ENCODE measurements around the gene ANP32A.

The ANP32A gene

GRCh38 chr15:68829068-68829467 is 8.4 kb upstream of the ANP32A start:
- no peak overlapping the region for H3K23ac ChIP-seq (ENCODE audit: low read length)

GRCh38 chr15:68823561-68823960 is 2.9 kb upstream of the ANP32A start:
- H3K4ac ChIP-seq (ENCODE audit: low read depth, low read length), result no peak overlapping the region
- peaks cover 4% of the 10 kb centered on the region for H3K27me3 ChIP-seq (ENCODE audit: insufficient read depth, low read length, poor library complexity)
- H3K79me1 ChIP-seq (ENCODE audit: low read length), result peaks cover 2% of the 10 kb centered on the region
- no peak overlapping the region for H2AK5ac ChIP-seq (ENCODE audit: low read length)
- H3K9ac ChIP-seq (ENCODE audit: low read length), result no peak overlapping the region
- DNase-seq, result peak; percentile 33
- peaks cover 3% of the 10 kb centered on the region for H3K4me1 ChIP-seq (ENCODE audit: control insufficient read depth, low read depth, low read length)
- H3K18ac ChIP-seq (ENCODE audit: low read length), result no peak overlapping the region
- H4K5ac ChIP-seq (ENCODE audit: low read length), result no peak overlapping the region
- no peak overlapping the region for H3K27ac ChIP-seq (ENCODE audit: low read depth, low read length)
- H3K4me2 ChIP-seq (ENCODE audit: low read length), result no peak overlapping the region
- no peak overlapping the region for H2BK15ac ChIP-seq (replicated peaks; ENCODE audit: low read depth)
- no peak overlapping the region for H4K8ac ChIP-seq (ENCODE audit: low read depth, low read length)
- H3K23ac ChIP-seq (ENCODE audit: low read length), result no peak overlapping the region
- no CpG with 5 or more reads among the region's 3 CpGs for WGBS (ENCODE audit: extremely low coverage, insufficient coverage, low lambda C conversion rate)
- H3K56ac ChIP-seq (ENCODE audit: low read length), result no peak overlapping the region
- no peaks in the 10 kb centered on the region for H3K36me3 ChIP-seq (ENCODE audit: control insufficient read depth, insufficient read depth, low read length)
- H2BK120ac ChIP-seq (ENCODE audit: low read depth, low read length), result no peak overlapping the region
- no peak overlapping the region for H2BK5ac ChIP-seq (ENCODE audit: low read length)
- peaks cover 19% of the 10 kb centered on the region for H3K79me2 ChIP-seq (ENCODE audit: control insufficient read depth, insufficient read depth, low read length)
- H3K4me3 ChIP-seq (ENCODE audit: low read length), result no peak overlapping the region

More at GRCh38 chr15:68829068-68829467, 8.4 kb upstream of the ANP32A start:
- Histone ChIP-seq H3K36me3 (ENCODE audit: control insufficient read depth, insufficient read depth, low read length) (no peaks in the 10 kb centered on the region), H3K4me3 (ENCODE audit: low read length) (no peak overlapping the region), H2BK15ac (replicated peaks; ENCODE audit: low read depth) (no peak overlapping the region), H2AK5ac (ENCODE audit: low read length) (no peak overlapping the region), H3K4me2 (ENCODE audit: low read length) (no peak overlapping the region), H4K5ac (ENCODE audit: low read length) (no peak overlapping the region), H2BK120ac (ENCODE audit: low read depth, low read length) (no peak overlapping the region), H3K4me1 (ENCODE audit: control insufficient read depth, low read depth, low read length) (no peaks in the 10 kb centered on the region), H3K27ac (ENCODE audit: low read depth, low read length) (no peak overlapping the region), H3K27me3 (ENCODE audit: insufficient read depth, low read length, poor library complexity) (no peaks in the 10 kb centered on the region), H3K9ac (ENCODE audit: low read length) (no peak overlapping the region), H3K79me1 (ENCODE audit: low read length) (no peaks in the 10 kb centered on the region), H3K4ac (ENCODE audit: low read depth, low read length) (no peak overlapping the region), H3K79me2 (ENCODE audit: control insufficient read depth, insufficient read depth, low read length) (no peaks in the 10 kb centered on the region), H3K56ac (ENCODE audit: low read length) (no peak overlapping the region), H4K8ac (ENCODE audit: low read depth, low read length) (no peak overlapping the region), H2BK5ac (ENCODE audit: low read length) (no peak overlapping the region), H3K18ac (ENCODE audit: low read length) (no peak overlapping the region)
- DNase-seq, result peak; percentile 60

- no peak overlapping the region for H3K9ac ChIP-seq (ENCODE audit: low read length)
- H3K4ac ChIP-seq (ENCODE audit: low read depth, low read length), result no peak overlapping the region
- H4K8ac ChIP-seq (ENCODE audit: low read depth, low read length), result no peak overlapping the region
- H3K4me2 ChIP-seq (ENCODE audit: low read length), result no peak overlapping the region
- H3K79me2 ChIP-seq (ENCODE audit: control insufficient read depth, insufficient read depth, low read length), result peaks cover 23% of the 10 kb centered on the region
- H3K4me1 ChIP-seq (ENCODE audit: control insufficient read depth, low read depth, low read length), result peaks cover 3% of the 10 kb centered on the region
- WGBS (ENCODE audit: extremely low coverage, insufficient coverage, low lambda C conversion rate), result no CpG with 5 or more reads among the region's 3 CpGs
- no peak overlapping the region for H3K4me3 ChIP-seq (ENCODE audit: low read length)
- H2BK120ac ChIP-seq (ENCODE audit: low read depth, low read length), result no peak overlapping the region
- H3K56ac ChIP-seq (ENCODE audit: low read length), result no peak overlapping the region
- no peak overlapping the region for H2BK5ac ChIP-seq (ENCODE audit: low read length)
- no peak overlapping the region for H3K23ac ChIP-seq (ENCODE audit: low read length)
- no peak for DNase-seq
- H3K27ac ChIP-seq (ENCODE audit: low read depth, low read length), result no peak overlapping the region
- H4K5ac ChIP-seq (ENCODE audit: low read length), result no peak overlapping the region
- H3K36me3 ChIP-seq (ENCODE audit: control insufficient read depth, insufficient read depth, low read length), result no peaks in the 10 kb centered on the region
- H2BK15ac ChIP-seq (replicated peaks; ENCODE audit: low read depth), result no peak overlapping the region
- peaks cover 2% of the 10 kb centered on the region for H3K79me1 ChIP-seq (ENCODE audit: low read length)
- H3K27me3 ChIP-seq (ENCODE audit: insufficient read depth, low read length, poor library complexity), result peaks cover 4% of the 10 kb centered on the region
- no peak overlapping the region for H3K18ac ChIP-seq (ENCODE audit: low read length)
- no peak overlapping the region for H2AK5ac ChIP-seq (ENCODE audit: low read length)
Observed at GRCh38 chr15:68822818-68823217, 2.1 kb upstream of the ANP32A start.

GRCh38 chr15:68821841-68822381 is 1.2 kb upstream of the ANP32A start:
- no peak for DNase-seq
- no peak overlapping the region for H2BK15ac ChIP-seq (replicated peaks; ENCODE audit: low read depth)
- no peak overlapping the region for H3K4ac ChIP-seq (ENCODE audit: low read depth, low read length)
- no peak overlapping the region for H2BK120ac ChIP-seq (ENCODE audit: low read depth, low read length)
- H3K4me2 ChIP-seq (ENCODE audit: low read length), result peak overlapping the region; percentile 86
- H2BK5ac ChIP-seq (ENCODE audit: low read length), result no peak overlapping the region
- H3K56ac ChIP-seq (ENCODE audit: low read length), result peak overlapping the region; percentile 73
- peaks cover 3% of the 10 kb centered on the region for H3K4me1 ChIP-seq (ENCODE audit: control insufficient read depth, low read depth, low read length)
- peaks cover 4% of the 10 kb centered on the region for H3K27me3 ChIP-seq (ENCODE audit: insufficient read depth, low read length, poor library complexity)
- H3K27ac ChIP-seq (ENCODE audit: low read depth, low read length), result no peak overlapping the region
- H3K4me3 ChIP-seq (ENCODE audit: low read length), result peak overlapping the region; percentile 70
- H2AK5ac ChIP-seq (ENCODE audit: low read length), result no peak overlapping the region
- H3K18ac ChIP-seq (ENCODE audit: low read length), result no peak overlapping the region
- H3K36me3 ChIP-seq (ENCODE audit: control insufficient read depth, insufficient read depth, low read length), result no peaks in the 10 kb centered on the region
- no peak overlapping the region for H3K23ac ChIP-seq (ENCODE audit: low read length)
- no CpG with 5 or more reads among the region's 16 CpGs for WGBS (ENCODE audit: extremely low coverage, insufficient coverage, low lambda C conversion rate)
- H4K8ac ChIP-seq (ENCODE audit: low read depth, low read length), result no peak overlapping the region
- H3K9ac ChIP-seq (ENCODE audit: low read length), result peak overlapping the region; percentile 66
- H4K5ac ChIP-seq (ENCODE audit: low read length), result no peak overlapping the region
- H3K79me1 ChIP-seq (ENCODE audit: low read length), result peaks cover 2% of the 10 kb centered on the region
- H3K79me2 ChIP-seq (ENCODE audit: control insufficient read depth, insufficient read depth, low read length), result peaks cover 31% of the 10 kb centered on the region

- H2BK5ac ChIP-seq (ENCODE audit: low read length), result no peak overlapping the region
- no peak overlapping the region for H4K8ac ChIP-seq (ENCODE audit: low read depth, low read length)
- H3K27ac ChIP-seq (ENCODE audit: low read depth, low read length), result peak overlapping the region; percentile 62
- H3K36me3 ChIP-seq (ENCODE audit: control insufficient read depth, insufficient read depth, low read length), result no peaks in the 10 kb centered on the region
- H3K79me2 ChIP-seq (ENCODE audit: control insufficient read depth, insufficient read depth, low read length), result peaks cover 37% of the 10 kb centered on the region
- peak overlapping the region; percentile 83 for H3K56ac ChIP-seq (ENCODE audit: low read length)
- peaks cover 6% of the 10 kb centered on the region for H3K79me1 ChIP-seq (ENCODE audit: low read length)
- no CpG with 5 or more reads among the region's 60 CpGs for WGBS (ENCODE audit: extremely low coverage, insufficient coverage, low lambda C conversion rate)
- no peak overlapping the region for H2AK5ac ChIP-seq (ENCODE audit: low read length)
- no peak overlapping the region for H4K5ac ChIP-seq (ENCODE audit: low read length)
- peak overlapping the region; percentile 96 for H3K18ac ChIP-seq (ENCODE audit: low read length)
- peak overlapping the region; percentile 39 for H2BK120ac ChIP-seq (ENCODE audit: low read depth, low read length)
- H2BK15ac ChIP-seq (replicated peaks; ENCODE audit: low read depth), result no peak overlapping the region
- H3K4me3 ChIP-seq (ENCODE audit: low read length), result peak overlapping the region; percentile 70
- H3K4me2 ChIP-seq (ENCODE audit: low read length), result peak overlapping the region; percentile 86
- H3K4ac ChIP-seq (ENCODE audit: low read depth, low read length), result no peak overlapping the region
- no peak for DNase-seq
- H3K9ac ChIP-seq (ENCODE audit: low read length), result peak overlapping the region; percentile 66
- H3K23ac ChIP-seq (ENCODE audit: low read length), result peak overlapping the region; percentile 29
- H3K27me3 ChIP-seq (ENCODE audit: insufficient read depth, low read length, poor library complexity), result peaks cover 4% of the 10 kb centered on the region
- peaks cover 7% of the 10 kb centered on the region for H3K4me1 ChIP-seq (ENCODE audit: control insufficient read depth, low read depth, low read length)
Observed at GRCh38 chr15:68821190-68821840, 620 bp upstream of the ANP32A start.
